ES-I3 (cell line): Measurements from ENCODE around the gene MVB12A.

Experiments
- H3K36me3 ChIP-seq: 2 replicates; pipeline ENCODE4 v1.6.1; 2013; ENCODE audit warnings: mild to moderate bottlenecking, low read length, control low read depth, moderate library complexity; ENCODE audit not compliant: insufficient read depth
- H3K4me1 ChIP-seq: 2 replicates; pipeline ENCODE4 v1.6.1; 2013; ENCODE audit warnings: mild to moderate bottlenecking, control low read depth, low read length; ENCODE audit not compliant: insufficient read depth
- H3K9ac ChIP-seq: 2 replicates; pipeline ENCODE4 v1.6.1; 2013; ENCODE audit warnings: low read depth, mild to moderate bottlenecking, low read length, moderate library complexity
- H3K9me3 ChIP-seq: 2 replicates; pipeline ENCODE4 v1.6.1; 2013; ENCODE audit warnings: mild to moderate bottlenecking, low read length, moderate library complexity; ENCODE audit not compliant: control insufficient read depth, insufficient read depth

The MVB12A gene

DNA sequence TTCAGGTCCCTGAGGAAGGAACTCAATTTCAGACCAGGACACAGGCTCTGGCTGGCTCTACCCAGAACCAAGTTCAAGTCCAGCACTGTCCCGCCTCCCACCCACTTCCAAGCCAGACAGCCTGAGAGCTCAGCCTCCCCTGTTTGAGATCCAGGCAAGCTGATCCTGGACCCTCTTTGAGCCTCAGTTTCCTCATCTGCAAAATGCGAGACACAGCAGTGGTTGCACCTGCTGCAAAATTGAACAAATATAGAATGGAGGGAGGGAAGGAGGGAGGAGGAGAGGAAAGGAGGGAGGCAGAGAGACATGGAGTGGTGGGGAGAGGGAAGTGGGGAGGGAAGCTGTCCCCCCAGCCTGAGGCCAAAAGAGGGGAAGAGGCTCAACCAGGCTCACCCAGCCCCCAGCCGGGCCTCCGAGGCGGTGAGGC lies 27.9 kb downstream of the MVB12A start:
- Histone ChIP-seq H3K9ac (peak overlapping the region; percentile 61), H3K4me1 (no peaks in the 10 kb centered on the region), H3K36me3 (no peaks in the 10 kb centered on the region), H3K9me3 (no peaks in the 10 kb centered on the region)

DNA sequence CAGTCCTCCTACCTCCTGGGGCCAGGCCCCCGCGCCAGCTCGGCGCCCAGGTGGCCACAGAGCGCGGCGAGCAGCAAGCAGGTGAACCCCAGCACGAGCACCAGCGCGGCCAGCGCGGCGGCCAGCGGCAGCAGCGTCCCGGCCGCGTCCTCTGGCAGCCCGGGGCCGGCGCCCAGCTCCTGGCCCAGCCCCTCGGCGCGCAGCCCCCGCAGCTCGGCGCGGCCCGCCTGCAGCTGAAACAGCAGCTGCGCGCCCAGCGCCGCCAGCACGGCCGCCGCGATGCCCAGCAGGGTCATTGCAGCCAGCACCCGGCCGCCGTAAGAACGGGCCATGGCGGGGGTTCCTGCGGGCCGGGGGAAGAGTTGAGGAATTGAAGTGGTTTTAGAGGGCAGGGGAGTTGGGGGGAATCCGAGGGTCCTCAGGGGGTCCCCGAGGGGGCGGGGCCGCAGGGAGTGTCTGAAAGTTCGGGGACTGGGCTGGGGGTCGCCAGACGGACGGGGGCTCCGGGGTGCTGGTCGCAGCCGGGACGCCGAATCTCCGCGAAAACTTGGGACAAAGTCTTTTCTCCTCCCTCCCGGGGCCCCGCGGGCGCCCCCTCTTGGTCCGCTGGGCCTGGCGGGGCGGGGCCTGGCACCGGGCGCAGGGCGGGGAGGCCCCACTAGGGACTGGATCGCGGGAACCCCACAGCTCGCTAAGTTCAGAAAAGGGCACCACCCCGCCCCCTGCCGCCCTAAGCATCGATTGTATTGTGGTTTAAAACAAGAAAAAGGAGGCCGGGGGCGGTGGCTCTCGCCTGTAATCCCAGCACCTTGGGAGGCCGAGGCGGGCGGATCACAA lies 28.5 kb downstream of the MVB12A start, which contains the start of gene TMEM221:
Gene TMEM221 (minus strand): TSS at position 538 of the 837 bp plus-strand sequence. CDS start 206 bp downstream, at position 332.
- no peaks in the 10 kb centered on the region for H3K36me3 ChIP-seq
- no peaks in the 10 kb centered on the region for H3K4me1 ChIP-seq
- peak within 1 kb of the TSS; percentile 61 for H3K9ac ChIP-seq
- no peaks in the 10 kb centered on the region for H3K9me3 ChIP-seq

- H3K9me3 ChIP-seq = no peaks in the 10 kb centered on the region
- no peak overlapping the region for H3K9ac ChIP-seq
- no peaks in the 10 kb centered on the region for H3K36me3 ChIP-seq
- no peaks in the 10 kb centered on the region for H3K4me1 ChIP-seq
Observed at GRCh38 chr19:17450264-17451075, 30.6 kb downstream of the MVB12A start.

DNA sequence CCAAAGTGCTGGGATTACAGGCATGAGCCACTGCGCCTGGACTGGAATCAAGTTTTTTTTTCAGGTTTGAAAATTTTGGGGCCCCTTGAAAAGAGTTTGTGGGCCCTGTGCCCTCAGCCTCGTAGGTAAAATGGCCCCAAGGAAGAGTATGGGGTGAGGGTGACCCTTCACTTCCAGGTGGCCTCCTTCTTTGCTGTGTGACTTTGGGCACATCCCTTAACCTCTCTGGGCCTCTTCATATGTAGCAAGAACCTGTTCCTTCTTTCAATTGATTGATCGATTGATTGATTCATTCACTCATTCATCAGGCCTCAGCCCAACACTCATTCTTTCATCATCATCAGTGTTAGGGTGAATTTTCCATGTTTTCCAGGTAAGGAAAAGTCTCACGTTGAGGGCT lies 32.0 kb downstream of the MVB12A start:
- Histone ChIP-seq H3K9ac (no peak overlapping the region), H3K9me3 (no peaks in the 10 kb centered on the region), H3K36me3 (no peaks in the 10 kb centered on the region), H3K4me1 (no peaks in the 10 kb centered on the region)

DNA sequence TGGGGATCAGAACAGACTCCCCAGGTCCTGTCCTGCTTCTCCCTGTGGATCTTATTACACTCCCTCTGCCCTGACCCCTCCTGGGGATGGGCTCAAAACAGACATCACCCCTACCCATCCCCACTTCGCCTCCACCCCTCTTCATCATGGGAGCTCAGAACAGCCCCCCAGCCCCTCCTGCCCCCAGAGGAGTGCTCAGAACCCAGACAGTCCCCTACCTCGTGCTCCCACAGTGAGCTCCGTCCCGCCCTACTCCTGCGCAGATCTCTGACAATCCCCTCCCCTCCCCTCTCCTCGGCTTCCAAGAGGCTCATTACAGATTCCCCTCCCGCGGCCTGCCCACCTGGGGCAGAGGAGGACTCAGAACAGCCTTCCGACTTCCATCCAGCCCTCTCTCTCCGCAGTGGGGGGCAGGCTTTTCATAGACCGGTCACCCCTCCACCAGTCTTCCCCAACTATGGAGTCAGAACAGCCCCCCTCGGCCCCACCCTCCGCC lies 34.8 kb downstream of the MVB12A start:
- H3K36me3 ChIP-seq = no peaks in the 10 kb centered on the region
- H3K9ac ChIP-seq = peak overlapping the region; percentile 32; the same call in 1 of the 2 replicates
- no peaks in the 10 kb centered on the region for H3K4me1 ChIP-seq
- H3K9me3 ChIP-seq = no peaks in the 10 kb centered on the region

DNA sequence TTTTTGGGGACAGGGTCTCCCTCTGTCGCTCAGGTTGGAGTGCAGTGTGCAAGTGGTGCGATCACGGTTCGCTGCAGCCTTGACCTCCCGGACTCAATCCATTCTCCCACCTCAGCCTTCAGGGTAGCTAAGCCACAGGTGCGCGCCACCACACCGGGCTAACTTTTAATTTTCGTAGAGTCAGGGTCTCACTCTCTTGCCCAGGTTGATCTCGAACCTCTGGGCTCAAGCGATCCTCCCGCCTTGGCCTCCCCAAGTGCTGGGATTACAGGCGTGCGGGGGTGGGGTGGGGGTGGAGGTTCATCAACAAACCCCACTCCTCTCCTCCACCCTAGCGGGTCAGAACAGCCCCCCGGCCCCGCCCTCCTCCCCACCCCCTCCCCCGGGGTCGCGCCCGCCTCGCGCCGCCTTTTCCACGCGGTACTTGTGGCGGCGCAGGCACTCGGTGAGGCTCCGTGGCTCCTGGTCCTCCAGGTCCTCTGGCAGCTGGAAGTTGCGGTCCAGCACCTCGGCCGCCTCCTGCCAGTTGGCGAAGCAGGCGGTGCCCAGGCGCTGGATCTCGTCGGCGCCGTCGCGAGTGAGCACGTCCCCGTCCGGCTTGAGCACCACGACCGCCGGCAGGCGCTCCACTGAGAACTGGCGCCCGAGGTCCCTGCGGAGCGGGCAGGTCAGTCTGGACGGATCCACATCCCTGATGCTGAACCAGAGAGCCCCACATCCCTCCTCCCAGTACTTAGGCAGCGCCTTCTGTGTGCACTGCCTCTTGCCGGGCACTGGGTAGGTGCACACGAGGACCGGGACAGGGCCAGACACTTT lies 35.7 kb downstream of the MVB12A start:
- no peaks in the 10 kb centered on the region for H3K4me1 ChIP-seq
- peak overlapping the region; percentile 28; the same call in 1 of the 2 replicates for H3K9ac ChIP-seq
- H3K9me3 ChIP-seq = no peaks in the 10 kb centered on the region
- no peaks in the 10 kb centered on the region for H3K36me3 ChIP-seq

DNA sequence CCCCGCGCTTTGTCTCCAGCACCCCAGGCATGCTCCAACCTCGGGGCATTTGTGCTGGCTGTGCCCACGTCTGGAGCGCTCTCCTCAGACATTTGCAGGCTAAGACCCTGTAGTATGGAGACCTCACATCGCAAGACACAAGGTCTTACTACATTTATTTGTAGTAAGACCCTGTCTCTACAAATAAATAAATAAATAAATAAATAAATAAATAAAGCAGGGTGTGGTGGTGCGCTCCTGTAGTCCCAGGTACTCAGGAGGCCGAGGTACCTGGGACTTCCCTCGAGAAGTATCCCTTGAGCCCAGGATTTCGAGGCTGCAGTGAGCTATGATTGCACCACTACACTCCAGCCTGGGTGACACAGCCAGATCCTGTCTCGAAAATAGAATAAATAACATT lies 36.3 kb downstream of the MVB12A start:
- H3K4me1 ChIP-seq = no peaks in the 10 kb centered on the region
- peak overlapping the region; percentile 28; the same call in 1 of the 2 replicates for H3K9ac ChIP-seq
- no peaks in the 10 kb centered on the region for H3K36me3 ChIP-seq
- H3K9me3 ChIP-seq = no peaks in the 10 kb centered on the region

DNA sequence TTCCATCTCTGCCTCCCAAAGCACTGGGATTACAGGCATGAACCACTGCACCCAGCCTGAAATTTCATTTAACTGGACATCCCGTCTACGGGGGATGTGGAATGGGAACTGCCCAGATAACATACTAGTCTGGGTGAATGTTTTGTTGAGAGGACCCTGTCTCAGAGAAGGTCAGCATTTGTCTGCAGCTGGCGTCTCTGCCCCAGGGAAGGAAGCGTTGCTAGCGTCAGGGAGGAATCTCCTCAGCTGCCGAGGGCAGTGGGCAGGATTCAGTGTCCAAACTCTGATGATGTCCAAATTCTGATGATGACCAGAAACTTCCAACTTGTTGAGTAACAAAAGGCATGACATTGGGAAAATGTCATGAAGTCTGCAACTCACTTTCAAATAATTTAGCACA lies 37.8 kb downstream of the MVB12A start:
- no peak overlapping the region for H3K9ac ChIP-seq
- H3K9me3 ChIP-seq = no peaks in the 10 kb centered on the region
- no peaks in the 10 kb centered on the region for H3K36me3 ChIP-seq
- no peaks in the 10 kb centered on the region for H3K4me1 ChIP-seq

DNA sequence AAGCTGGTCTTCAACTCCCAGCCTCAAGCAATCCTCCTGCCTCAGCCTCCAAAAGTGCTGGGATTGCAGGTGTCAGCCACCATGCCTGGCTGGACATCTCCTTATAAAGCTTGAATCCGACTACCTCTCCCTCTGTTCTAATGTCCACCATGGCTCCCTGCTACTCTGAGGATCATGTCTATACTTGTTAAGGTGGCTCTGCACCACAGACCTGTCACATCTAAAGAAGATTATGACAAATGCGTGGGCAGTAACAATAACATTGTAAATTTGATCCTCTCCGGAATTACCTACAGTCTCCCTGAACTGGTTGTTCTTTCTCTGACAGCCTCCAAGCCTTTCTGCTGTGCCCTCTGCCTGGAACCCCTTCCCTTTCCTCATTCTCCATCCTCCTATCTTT lies 39.1 kb downstream of the MVB12A start:
- no peaks in the 10 kb centered on the region for H3K36me3 ChIP-seq
- no peak overlapping the region for H3K9ac ChIP-seq
- no peaks in the 10 kb centered on the region for H3K4me1 ChIP-seq
- H3K9me3 ChIP-seq = no peaks in the 10 kb centered on the region

DNA sequence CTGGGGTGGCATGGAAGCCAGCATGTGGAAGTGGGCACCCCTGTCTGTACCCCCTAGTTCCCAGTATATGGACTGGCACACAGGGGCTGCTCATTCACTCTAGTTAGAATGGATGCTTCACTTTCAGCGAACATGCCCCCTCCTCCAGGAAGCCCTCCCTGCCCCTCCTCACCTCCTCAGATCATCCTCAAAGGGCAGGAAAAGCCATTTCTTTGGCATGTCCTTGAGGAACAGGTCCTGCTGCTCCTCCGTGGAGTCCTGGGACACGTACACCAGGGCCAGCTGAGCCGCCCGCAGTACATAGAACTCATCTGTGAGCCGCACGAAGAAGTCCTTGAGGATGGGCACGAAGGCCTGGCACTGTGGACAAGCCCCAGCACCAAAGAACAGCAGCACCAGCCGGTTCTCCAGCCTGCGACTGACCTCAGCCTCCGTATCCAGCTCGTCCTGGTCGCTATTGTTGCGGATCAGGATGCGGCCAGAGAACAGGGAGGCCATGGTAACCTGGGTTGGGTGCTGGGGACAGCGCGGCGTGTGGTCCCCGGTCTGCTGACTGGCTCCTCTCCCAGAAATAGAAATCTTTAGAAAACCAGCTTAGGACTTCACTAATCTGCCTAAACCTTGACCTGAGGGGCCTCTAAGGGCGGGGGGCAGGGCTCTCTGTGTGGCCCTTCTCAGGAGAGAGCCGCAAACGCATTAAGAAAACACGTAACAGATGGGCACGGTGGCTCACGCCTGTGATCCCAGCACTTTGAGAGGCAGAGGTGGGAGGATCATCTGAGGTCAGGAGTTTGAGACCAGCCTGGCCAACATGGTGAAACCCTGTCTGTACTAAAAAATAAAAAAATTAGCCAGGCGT lies 40.8 kb downstream of the MVB12A start, which contains the start of gene NXNL1:
Gene NXNL1 (minus strand): TSS at position 555 of the 859 bp plus-strand sequence. CDS start 57 bp downstream, at position 498.
- Histone ChIP-seq H3K36me3 (no peaks in the 10 kb centered on the region), H3K9ac (no peak within 1 kb of the TSS), H3K4me1 (no peaks in the 10 kb centered on the region), H3K9me3 (no peaks in the 10 kb centered on the region)

GRCh38 chr19:17466487-17466850 lies 46.6 kb downstream of the MVB12A start:
- H3K36me3 ChIP-seq = no peaks in the 10 kb centered on the region
- H3K4me1 ChIP-seq = peaks cover 4% of the 10 kb centered on the region
- no peaks in the 10 kb centered on the region for H3K9me3 ChIP-seq
- H3K9ac ChIP-seq = no peak overlapping the region

DNA sequence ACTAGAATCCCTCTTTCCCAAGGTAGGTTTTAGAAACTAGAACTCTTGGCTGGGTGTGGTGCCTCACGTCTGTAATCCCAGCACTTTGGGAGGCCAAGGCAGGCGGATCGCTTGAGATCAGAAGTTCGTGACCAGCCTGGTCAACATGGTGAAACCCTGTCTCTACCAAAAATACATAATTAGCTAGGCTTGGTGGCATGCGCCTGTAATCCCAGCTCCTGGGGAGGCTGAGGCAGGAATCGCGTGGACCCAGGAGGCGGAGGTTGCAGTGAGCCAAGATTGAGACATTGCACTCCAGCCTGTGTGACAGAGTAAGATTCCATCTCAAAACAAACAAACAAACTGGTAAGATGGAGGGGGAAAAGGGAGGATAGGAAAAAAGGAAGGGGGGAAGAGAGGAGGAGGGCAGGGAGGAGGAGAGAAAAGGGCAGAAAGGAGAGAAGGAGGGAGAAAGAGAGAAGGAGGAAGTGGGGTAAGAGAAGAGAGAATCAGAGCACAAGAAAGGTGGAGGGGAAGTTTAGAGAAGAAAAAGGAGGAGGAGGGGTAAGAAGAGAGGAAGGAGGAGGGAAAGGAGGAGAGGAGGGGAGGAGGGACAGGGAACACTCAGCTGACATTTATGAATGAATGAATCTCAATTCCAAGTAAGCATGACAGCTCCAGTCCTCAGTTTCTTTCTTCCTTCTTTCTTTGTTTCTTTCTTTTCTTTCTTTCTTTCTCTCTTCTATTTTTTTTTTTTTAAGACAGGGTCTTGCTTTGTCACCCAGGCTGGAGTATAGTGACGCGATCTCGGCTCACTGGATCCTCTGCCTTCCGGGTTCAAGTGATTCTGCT lies 47.8 kb downstream of the MVB12A start:
- Histone ChIP-seq H3K4me1 (peaks cover 4% of the 10 kb centered on the region), H3K36me3 (no peaks in the 10 kb centered on the region), H3K9ac (no peak overlapping the region), H3K9me3 (no peaks in the 10 kb centered on the region)
